Skeletal muscle cell (primary cell): ENCODE measurements around the gene FADS6.

Source experiments
- DNase-seq: peaks from one replicate; pipeline ENCODE4 v3.0.0-alpha.2; 2010; ENCODE audit warnings: low read depth
- H3K4me3 ChIP-seq: 2 replicates; pipeline ENCODE4 v1.5.1; 2011; ENCODE audit warnings: low read depth, mild to moderate bottlenecking, control low read depth, low read length, moderate library complexity

FADS6 gene

DNA sequence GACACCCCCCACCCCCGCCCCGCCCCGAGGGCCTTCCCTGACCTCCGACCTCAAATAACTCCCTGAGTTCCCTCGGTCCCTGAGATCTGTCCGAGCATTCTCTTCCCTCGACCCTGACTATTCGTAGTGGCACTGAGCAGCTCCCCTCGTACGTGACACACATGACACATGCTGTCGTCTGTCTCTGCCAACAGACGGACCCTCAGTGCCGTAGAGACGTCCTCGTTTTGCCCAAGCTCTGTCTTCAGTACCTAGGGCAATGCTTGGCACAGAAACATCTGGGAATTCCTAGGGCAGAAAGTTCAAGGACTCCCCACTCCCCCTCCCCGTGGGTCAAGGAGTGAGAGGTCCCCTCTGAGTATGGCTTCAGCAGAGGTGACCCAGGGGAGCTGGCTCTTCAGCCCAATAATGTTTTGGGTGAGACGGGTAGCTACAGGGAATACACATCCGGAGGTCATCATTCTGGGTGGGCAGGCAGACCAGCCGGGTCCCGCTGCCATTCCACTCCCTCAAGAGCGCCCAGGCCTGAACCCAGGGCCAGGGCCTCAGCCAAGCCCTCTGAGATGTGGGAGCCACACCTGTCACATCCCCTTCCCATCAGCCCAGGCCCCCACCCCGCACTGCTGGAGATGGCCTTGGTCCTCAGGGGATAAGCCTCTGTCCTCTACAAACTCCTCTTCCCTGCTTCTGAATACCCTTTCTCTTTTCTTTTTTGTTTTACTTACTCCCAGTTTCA, 671 bp upstream of the FADS6 start:
- H3K4me3 ChIP-seq: no peak overlapping the region
- no peak for DNase-seq

DNA sequence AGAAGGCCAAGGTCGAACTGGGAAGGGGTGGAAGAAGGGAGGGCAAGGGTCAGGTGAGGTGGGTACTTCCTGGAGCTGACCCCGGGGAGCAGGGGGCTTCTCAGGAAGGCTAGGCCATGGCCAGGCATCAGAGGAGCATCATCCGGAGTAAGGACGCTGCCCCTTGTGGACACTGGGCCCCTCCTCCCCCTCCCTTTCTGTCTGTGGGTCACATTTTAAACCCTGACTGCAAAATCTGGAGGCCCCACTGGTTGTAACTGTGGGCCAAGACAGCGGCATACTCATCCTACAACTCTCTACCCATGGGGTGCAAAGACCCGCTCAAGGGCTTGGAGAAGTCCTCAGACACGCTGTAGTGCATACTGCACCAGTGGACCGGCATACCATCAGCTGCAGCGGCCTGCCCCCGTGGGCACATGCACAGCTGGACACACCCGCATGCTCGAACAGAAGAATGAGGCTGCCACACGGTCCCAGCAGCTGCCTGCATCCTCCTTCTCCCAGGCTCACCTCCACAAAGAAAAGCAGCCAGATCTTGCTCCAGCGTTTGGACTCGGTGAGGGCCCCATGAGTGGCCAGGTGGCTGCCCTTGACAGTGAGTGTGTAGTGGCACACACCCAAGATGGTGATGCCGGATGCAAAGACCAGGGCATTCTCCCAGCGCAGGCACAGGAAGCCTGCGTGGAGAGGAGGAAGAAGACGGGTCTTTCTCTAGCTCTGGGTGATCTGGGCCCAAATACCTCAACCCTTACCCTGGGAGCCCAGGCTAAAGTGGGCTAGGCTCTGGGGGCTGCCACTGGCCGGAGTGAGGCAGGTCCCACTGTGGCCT, 1.2 kb downstream of the FADS6 start:
- H3K4me3 ChIP-seq: no peak overlapping the region
- DNase-seq: no peak

DNA sequence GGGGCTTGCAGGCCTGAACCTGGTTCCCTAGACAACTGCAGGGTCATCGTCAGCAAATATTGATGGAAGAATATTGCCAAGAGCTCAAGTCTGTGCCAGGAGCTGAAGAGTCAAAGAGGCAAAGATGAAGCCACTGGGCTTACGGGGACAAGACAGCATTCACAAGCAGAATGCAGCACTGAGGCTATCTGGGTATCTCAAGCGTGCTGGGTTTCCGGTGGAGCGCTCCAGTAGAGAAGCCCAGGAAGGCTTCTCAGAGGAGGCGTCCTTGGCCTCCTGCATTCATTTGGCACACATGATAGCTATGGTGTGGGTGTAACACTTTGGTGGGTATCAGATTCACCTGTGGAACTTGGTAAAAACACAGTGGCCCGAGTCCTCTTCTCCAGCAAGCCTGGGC, 2.9 kb downstream of the FADS6 start:
- DNase-seq: no peak
- H3K4me3 ChIP-seq: no peak overlapping the region

GRCh38 chr17:74888469-74888868, 5.0 kb downstream of the FADS6 start:
- no peak for DNase-seq
- H3K4me3 ChIP-seq: no peak overlapping the region

DNA sequence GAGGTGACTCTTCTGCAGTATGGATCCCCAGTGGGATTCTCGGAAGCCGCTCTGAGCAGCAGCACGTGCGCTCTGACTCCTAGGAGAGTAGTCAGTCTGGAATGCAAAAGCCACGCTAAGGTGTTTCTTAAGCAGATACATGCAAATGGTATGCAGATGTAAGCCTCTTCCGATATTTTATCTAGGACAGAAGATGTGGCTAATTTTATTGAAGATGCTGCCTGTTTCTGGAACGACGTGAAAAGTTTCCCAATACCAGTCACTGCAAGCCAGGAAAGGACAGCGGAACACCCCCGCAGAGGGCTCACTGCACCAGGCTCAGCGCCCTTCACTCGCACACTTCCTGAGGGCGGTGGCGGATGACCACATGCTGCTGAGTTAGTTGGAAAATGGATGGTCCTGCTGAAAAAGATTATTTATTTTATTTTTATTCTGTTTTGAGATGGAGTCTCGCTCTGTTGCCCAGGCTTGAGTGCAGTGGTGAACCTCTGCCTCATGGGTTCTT, 10.1 kb downstream of the FADS6 start:
- H3K4me3 ChIP-seq: no peak overlapping the region
- DNase-seq: no peak

DNA sequence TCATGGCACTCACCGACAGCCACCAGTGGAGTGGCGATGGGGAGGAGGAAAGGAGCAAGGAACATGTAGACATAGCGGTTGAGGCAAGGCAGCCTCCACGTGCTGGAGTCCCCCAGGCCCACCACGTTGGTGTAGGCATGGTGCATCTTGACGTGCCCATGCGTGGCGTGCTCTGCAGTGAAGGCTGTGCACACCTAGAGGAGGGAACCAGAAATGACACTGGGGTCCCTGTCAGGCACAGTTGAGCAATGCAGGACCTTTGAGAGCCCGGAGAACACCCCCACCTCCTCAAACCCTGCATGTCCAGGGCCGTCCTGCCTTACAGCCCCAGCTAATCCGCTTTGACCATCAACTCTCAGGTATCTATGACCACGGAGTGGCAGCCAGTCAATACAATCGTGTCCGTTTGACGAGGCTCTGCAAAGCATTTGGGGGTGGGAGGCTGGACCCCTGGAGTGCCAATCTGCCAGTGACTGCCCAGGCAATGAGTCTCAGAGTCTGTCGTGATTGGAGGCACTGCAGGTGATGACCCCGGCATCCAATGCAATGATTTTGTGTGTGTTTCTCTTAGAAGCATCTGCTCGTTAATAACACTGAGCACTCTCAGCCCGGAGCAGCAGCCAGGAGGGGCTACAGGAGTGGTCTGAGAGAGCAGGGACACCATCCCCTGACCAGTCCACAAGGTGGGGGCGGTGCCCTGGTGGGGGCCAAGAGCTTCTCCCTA, 10.8 kb downstream of the FADS6 start:
- DNase-seq: no peak
- no peak overlapping the region for H3K4me3 ChIP-seq

- no peak for DNase-seq
Measured at GRCh38 chr17:74881073-74881472, 12.4 kb downstream of the FADS6 start.

DNA sequence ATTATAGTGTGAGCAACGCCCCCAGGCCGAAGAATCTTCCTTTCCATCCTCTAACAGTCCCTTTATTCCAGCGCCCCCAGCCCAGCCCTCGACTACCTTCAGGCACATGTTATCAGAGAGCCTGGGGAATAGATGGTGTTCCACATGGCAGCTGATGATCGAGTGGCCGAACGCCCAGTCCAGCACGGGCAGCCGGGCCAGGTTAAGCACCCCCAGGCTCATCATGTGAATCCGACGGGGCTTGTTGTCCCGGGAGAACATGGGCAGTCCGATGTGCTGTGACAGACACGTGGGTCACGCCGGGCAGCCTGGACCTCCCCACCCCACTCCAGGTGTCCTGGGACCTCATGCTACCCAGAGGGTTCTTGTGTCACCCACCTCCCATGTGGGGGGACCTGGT, 14.1 kb downstream of the FADS6 start:
- no peak overlapping the region for H3K4me3 ChIP-seq
- no peak for DNase-seq

More at GRCh38 chr17:74881073-74881472, 12.4 kb downstream of the FADS6 start:
- H3K4me3 ChIP-seq: no peak overlapping the region

GRCh38 chr17:74878658-74879057, 14.8 kb downstream of the FADS6 start:
- DNase-seq: no peak
- H3K4me3 ChIP-seq: no peak overlapping the region

GRCh38 chr17:74877592-74878548, 15.6 kb downstream of the FADS6 start:
- no peak for DNase-seq
- H3K4me3 ChIP-seq: no peak overlapping the region

GRCh38 chr17:74875977-74876593, 17.3 kb downstream of the FADS6 start:
- no peak overlapping the region for H3K4me3 ChIP-seq

GRCh38 chr17:74875155-74875976, 18.1 kb downstream of the FADS6 start:
- DNase-seq: no peak
- no peak overlapping the region for H3K4me3 ChIP-seq

More at GRCh38 chr17:74875977-74876593, 17.3 kb downstream of the FADS6 start:
- DNase-seq: no peak

- no peak overlapping the region for H3K4me3 ChIP-seq
- no peak for DNase-seq
Measured at GRCh38 chr17:74874615-74875037, 18.8 kb downstream of the FADS6 start.

DNA sequence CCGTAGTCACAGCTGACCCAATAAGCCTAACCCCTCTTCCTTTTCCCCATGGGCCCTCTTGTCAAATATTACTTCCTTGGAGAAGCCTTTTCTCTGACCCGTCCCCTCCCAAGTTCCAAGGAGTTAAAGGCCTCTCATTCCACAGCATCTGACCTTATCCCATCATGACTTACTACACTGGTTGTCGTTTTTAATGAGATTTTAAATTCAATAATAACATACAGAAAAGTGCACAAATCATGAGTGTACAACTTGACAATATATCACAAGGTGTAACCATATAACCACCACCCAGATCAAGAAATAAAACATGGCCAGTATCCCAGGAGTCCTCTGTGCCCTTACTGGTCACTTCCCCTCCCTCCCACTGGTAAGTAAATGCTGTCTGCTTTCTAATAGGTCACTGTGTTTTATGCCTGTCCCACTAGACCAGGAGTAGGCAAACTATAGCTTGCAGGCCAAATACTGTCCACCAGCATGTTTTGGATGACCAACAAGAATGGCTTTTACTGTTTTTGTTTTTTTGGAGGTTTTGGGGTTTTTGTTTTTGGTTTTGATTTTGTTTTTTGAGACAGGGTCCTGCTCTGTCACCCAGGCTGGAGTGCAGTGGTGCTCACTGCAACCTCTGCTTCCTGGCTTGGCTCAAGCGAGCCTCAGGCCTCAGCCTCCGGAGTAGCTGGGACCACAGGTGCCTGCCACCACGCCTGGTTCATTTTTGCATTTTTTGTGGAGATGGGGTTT, 19.4 kb downstream of the FADS6 start:
- no peak for DNase-seq
- peak overlapping the region; percentile 74 for H3K4me3 ChIP-seq

DNA sequence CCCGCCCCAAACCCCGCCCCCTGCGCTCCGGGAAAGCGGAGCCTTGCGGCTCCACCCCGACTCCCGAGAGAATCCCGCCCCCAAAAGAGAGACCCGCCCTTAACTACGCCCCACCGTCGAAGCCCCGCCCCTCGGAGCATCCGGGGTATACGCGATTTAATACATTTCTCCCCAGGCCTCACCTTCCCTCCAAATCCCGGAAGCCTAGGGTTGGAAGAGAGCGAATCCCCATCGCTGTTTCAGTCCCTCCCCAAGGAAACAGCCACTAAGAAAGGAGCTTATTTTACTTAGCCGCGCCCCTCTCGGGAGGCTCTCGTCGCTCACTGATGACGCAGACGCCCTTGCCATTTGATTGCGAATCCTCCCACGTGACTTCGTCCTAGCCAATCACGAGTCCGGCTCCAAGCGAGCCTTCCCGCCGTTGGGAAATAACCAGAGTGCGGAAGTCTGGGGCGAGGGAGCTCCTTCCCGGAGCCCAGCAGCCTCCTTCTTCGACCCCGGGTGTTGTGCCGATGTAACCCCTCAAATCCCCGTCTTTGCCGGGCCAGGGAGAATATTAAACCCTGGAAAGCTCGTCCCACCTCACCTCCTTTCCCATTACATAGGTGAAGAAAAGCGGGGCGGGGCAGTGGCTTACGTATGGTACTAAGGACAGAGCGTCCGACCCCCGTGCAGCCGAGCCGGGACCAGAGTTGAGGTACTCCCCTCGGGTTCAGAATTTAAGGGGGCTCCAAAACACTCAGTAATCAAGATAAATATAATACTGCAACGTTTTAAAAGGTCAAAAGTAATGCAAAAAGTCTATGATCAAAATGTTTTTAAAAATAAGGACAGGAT, 20.2 kb downstream of the FADS6 start:
- peak; percentile 99 for DNase-seq

More for the DNA sequence above, 20.2 kb downstream of the FADS6 start:
- H3K4me3 ChIP-seq: peak overlapping the region; percentile 77
